Adrenal gland (tissue), 5 donors: ENCODE measurements around the gene UBAC2.

Experiments
- CTCF ChIP-seq, 6 experiments: fragments of 450-650 bp in 4 of 6; fragments of 200-600 bp in 2 of 6; sonication (generic) in 1 of 6; IDR thresholded peaks; 1 replicate in 5 of 6; 2 replicates in 1 of 6; pipeline versions ENCODE4 v1.5.1 to v1.8.0; 2016 to 2021; ENCODE audit warnings: antibody characterized with exemption in 6 of 6, mild to moderate bottlenecking in 2 of 6, moderate library complexity in 1 of 6
- POLR2A ChIP-seq, 2 donors: fragments of 450-650 bp; IDR thresholded peaks; one replicate each; pipeline ENCODE4 v1.6.1; 2017; ENCODE audit warnings: antibody characterized with exemption in 2 of 2, mild to moderate bottlenecking in 2 of 2, moderate library complexity in 1 of 2
- donor health status: DM: no; HTN: no; CAD: no.

DNA sequence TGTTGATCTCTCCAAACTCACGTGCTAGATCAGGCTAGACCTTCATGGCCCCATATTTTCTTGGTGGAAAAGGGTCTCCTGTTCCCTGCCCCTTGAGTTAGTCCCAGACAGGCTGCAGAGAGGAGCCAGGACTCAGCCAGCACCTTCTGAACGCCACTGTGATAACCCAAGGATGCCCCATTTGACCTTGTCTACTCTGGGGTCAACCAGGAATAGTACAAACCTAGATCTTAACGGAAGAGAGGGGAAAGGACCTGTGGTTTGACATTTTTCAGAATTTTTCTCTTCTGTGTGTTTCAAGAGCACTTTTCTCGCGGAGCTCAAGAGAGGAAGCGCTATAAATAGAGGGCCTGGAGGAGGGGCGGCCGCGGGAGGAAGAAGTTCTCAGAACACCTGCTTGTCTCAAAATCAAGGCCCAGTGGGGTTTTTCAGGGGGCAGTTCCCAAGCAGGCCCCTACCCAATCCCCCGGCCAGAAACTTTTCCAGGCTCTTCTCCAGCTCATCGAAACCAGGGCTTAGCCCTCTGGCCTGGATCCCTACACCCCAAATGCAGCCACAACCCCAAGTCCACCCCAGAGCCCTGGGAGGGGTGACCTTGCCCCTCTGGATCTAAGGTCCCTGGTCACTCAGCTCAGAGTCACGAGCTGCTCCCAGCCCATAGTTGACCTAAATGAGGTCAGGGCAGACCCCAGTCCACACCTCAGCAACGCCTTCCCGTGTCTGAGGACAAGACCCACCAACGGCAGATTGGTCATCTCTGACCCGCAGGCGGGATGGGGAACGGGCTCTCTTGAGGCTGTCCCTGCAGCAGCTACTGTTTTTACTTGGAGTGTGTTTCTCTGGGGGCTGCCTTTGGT, 225.1 kb downstream of the UBAC2 start:
- no peak for TF ChIP-seq CTCF (IDR thresholded peaks at IDR 0.05)
- TF ChIP-seq POLR2A (IDR thresholded peaks at IDR 0.05) = no peak
